GM12878 (cell line): ENCODE measurements around the gene COX4I2. TPM values are rescaled to one million over a fixed set of nuclear protein-coding genes. Genes with fewer than 3 reads are reported as not detected.

ENCODE experiments used
- ATAC-seq: fragments of 200-7000 bp; cut with Tn5 transposase; 3 replicates; pipeline ENCODE4 v1.9.1; 2020; ENCODE audit warnings: mild to moderate bottlenecking, moderate library complexity
- BruUV-seq: library from RNA; stranded (reverse); fragments of 400-500 nt; replicated peaks from 2 replicates; lab custom pipeline; 2021; lab: Mats Ljungman, UMichigan
- CTCF ChIA-PET: fragments of 300-600 bp; sonication (Branson Sonifier 250); formaldehyde crosslinking; extraction: SDS; loops from one replicate; lab custom pipeline; 2021; ENCODE audit warnings: inconsistent platforms; lab: Yijun Ruan, JAX
- POLR2A ChIA-PET: fragments of 350-600 bp; formaldehyde crosslinking; extraction: SDS; loops from one replicate; lab custom pipeline; 2021; ENCODE audit warnings: inconsistent platforms; lab: Charles Lee
- RAD21 ChIA-PET: fragments of 300-600 bp; sonication (Branson Sonifier 250); formaldehyde crosslinking; loops from one replicate; lab custom pipeline; 2023; ENCODE audit warnings: antibody characterized with exemption; ENCODE audit not compliant: unreplicated experiment; lab: Charles Lee
- SMC1A ChIA-PET: fragments of 300-600 bp; sonication (Branson Sonifier 250); formaldehyde crosslinking; loops from one replicate; lab custom pipeline; 2023; ENCODE audit not compliant: unreplicated experiment, uncharacterized antibody; lab: Charles Lee
- DNase-seq: peaks from one replicate; pipeline ENCODE4 v3.0.0-alpha.2; 2011; ENCODE audit warnings: low read depth, low spot score
- FAIRE-seq: peaks from 3 replicates; lab custom pipeline; 2011; peaks lifted over from hg19 to GRCh38; lab: Jason Lieb, UNC
- H2AFZ ChIP-seq: 2 replicates; pipeline ENCODE4 v1.6.0; 2011; ENCODE audit warnings: low read depth, low read length, control low read depth; ENCODE audit not compliant: control insufficient read depth
- H3K27ac ChIP-seq: 2 replicates; pipeline ENCODE4 v1.5.1; 2011; ENCODE audit warnings: control low read depth; ENCODE audit not compliant: control insufficient read depth, insufficient read depth
- H3K27me3 ChIP-seq, 2 experiments: replicated peaks in 1 of 2; 2 replicates each; pipeline versions ENCODE4 v1.6.0 to v1.6.1; 2011; ENCODE audit warnings: low read length in 1 of 2; ENCODE audit not compliant: control insufficient read depth in 2 of 2, insufficient read depth in 2 of 2
- H3K36me3 ChIP-seq, 2 experiments: 2 replicates each; pipeline ENCODE4 v1.5.1; 2011; ENCODE audit warnings: low read length in 1 of 2; ENCODE audit not compliant: control insufficient read depth in 2 of 2, insufficient read depth in 2 of 2
- H3K4me1 ChIP-seq: 2 replicates; pipeline ENCODE4 v1.6.1; 2011; ENCODE audit warnings: mild to moderate bottlenecking, low read length, moderate library complexity, mixed read lengths; ENCODE audit not compliant: control insufficient read depth, insufficient read depth
- H3K4me2 ChIP-seq: 2 replicates; pipeline ENCODE4 v1.6.0; 2011; ENCODE audit warnings: control low read depth; ENCODE audit not compliant: control insufficient read depth, insufficient read depth
- H3K4me3 ChIP-seq: fragments of 200-600 bp; sonication (generic); 2 replicates; pipeline ENCODE4 v1.5.1; 2016
- H3K79me2 ChIP-seq: 2 replicates; pipeline ENCODE4 v1.6.0; 2011; ENCODE audit warnings: low read length; ENCODE audit not compliant: control insufficient read depth, insufficient read depth
- H3K9ac ChIP-seq: 2 replicates; pipeline ENCODE4 v1.8.0; 2011; ENCODE audit warnings: low read length, control low read depth, mixed read lengths; ENCODE audit not compliant: control insufficient read depth, insufficient read depth
- H3K9me3 ChIP-seq: replicated peaks from 3 replicates; pipeline ENCODE4 v1.5.1; 2011; ENCODE audit warnings: mild to moderate bottlenecking, low read length; ENCODE audit not compliant: control insufficient read depth, insufficient read depth
- H4K20me1 ChIP-seq: 2 replicates; pipeline ENCODE4 v1.6.0; 2011; ENCODE audit not compliant: control insufficient read depth, insufficient read depth
- JUNB ChIP-seq: IDR thresholded peaks from 2 replicates; pipeline ENCODE4 v1.6.1; 2016; ENCODE audit warnings: antibody characterized with exemption, mild to moderate bottlenecking
- RB1 ChIP-seq: fragments of 450-650 bp; formaldehyde crosslinking; IDR thresholded peaks from 2 replicates; pipeline ENCODE4 v1.6.1; 2017; ENCODE audit warnings: mild to moderate bottlenecking, borderline replicate concordance
- ZNF207 ChIP-seq: fragments of 450-650 bp; IDR thresholded peaks from 2 replicates; pipeline ENCODE4 v1.6.1; 2014; ENCODE audit warnings: antibody characterized with exemption, mild to moderate bottlenecking, borderline replicate concordance
- ZNF274 ChIP-seq: IDR thresholded peaks from one replicate; pipeline ENCODE4 v1.8.0; 2011; ENCODE audit not compliant: insufficient read length, insufficient read depth
- ZNF687 ChIP-seq: fragments of 450-650 bp; IDR thresholded peaks from 2 replicates; pipeline ENCODE4 v1.6.1; 2017; ENCODE audit warnings: mild to moderate bottlenecking, moderate library complexity
- in situ Hi-C: fragments of 300-500 bp; cut with MboI; formaldehyde crosslinking; loops from 9 replicates; pipeline ENCODE4 v1.14.3; 2018; ENCODE audit warnings: mixed read lengths
- intact Hi-C: fragments of 100-400 bp; cut with micrococcal nuclease; formaldehyde crosslinking; loops from one replicate; pipeline ENCODE4 v1.14.2; 2022; ENCODE audit not compliant: unreplicated experiment
- polyA plus RNA-seq, 11 experiments: library from polyadenylated mRNA; depleted of rRNA in 4 of 11; unstranded in 6 of 11; stranded (reverse) in 5 of 11; fragments of >200 nt; fragmentation: Nextera tagmentation in 4 of 11; fragmentation: Illumina TruSeq in 1 of 11; extraction: Ambion mirVana in 4 of 11; extraction: Trizol in 1 of 11; gene quantifications; 1 replicate in 1 of 11; 2 replicates in 10 of 11; pipeline versions ENCODE4 v1.2.1 to v1.2.3, GENCODE V29; 2011 to 2016; ENCODE audit warnings: inconsistent platforms in 2 of 11, missing spikeins in 2 of 11, low read depth in 1 of 11
- total RNA-seq, 4 experiments: library from RNA; depleted of rRNA in 3 of 4; stranded (reverse); fragments of >200 nt in 3 of 4; fragmentation: Illumina TruSeq in 1 of 4; extraction: Trizol in 1 of 4; gene quantifications; 2 replicates each; pipeline versions ENCODE4 v1.2.1 to v1.2.3, GENCODE V29; 2013 to 2021
- TF ChIP-seq, protein P1 (sequence below): fragments of 450-650 bp; IDR thresholded peaks from 2 replicates; pipeline ENCODE4 v1.6.1; 2018; ENCODE audit warnings: borderline replicate concordance, mild to moderate bottlenecking; ENCODE audit not compliant: partially characterized antibody

The COX4I2 gene
- total and polyA plus RNA-seq, 10 of the 15 experiments (the other 5 are each of a cell fraction or from before 2014, with no cell fraction given) = not detected

- FAIRE-seq = no peak
- ChIA-PET SMC1A (interaction anchor here (1.0 to 4.6 kb wide), 3 partner anchors 12 to 50 kb away, joined by 8 to 60 read pairs (median 42); partner anchors contain the start of gene BCL2L1), RAD21 (interaction anchor here (1.7 to 5.5 kb wide), 4 partner anchors 11 to 50 kb away, joined by 5 to 48 read pairs (median 34); partner anchors contain the start of gene BCL2L1), POLR2A (interaction anchor here (0.6 to 5.7 kb wide), 3 partner anchors 12 to 49 kb away, joined by 3 to 33 read pairs (median 23); partner anchors contain the start of gene BCL2L1), CTCF (interaction anchor here (0.7 to 6.2 kb wide), 4 partner anchors 9 to 50 kb away, joined by 3 to 66 read pairs (median 46); partner anchors contain the start of gene BCL2L1)
- no peaks in the 10 kb centered on the region for H4K20me1 ChIP-seq
- no peaks in the 10 kb centered on the region for H3K27me3 ChIP-seq
- H3K4me3 ChIP-seq = no peak overlapping the region
- no peak for ATAC-seq
- peaks cover 25% of the 10 kb centered on the region for H3K4me1 ChIP-seq
- no peak overlapping the region for H3K27ac ChIP-seq
- BruUV-seq = no TSS peak
- no peak overlapping the region for H3K9ac ChIP-seq
- intact Hi-C loops (no loop called here), in situ Hi-C loops (no loop called here)
- peaks cover 30% of the 10 kb centered on the region for H3K79me2 ChIP-seq
- H3K9me3 ChIP-seq = no peaks in the 10 kb centered on the region
- H3K4me2 ChIP-seq = no peak overlapping the region
- no peak overlapping the region for H2AFZ ChIP-seq
- DNase-seq = no peak
- peaks cover 1 to 7% of the 10 kb centered on the region in 2 experiments; a peak in 3 of 4 replicates for H3K36me3 ChIP-seq
- TF ChIP-seq, protein P1, sequence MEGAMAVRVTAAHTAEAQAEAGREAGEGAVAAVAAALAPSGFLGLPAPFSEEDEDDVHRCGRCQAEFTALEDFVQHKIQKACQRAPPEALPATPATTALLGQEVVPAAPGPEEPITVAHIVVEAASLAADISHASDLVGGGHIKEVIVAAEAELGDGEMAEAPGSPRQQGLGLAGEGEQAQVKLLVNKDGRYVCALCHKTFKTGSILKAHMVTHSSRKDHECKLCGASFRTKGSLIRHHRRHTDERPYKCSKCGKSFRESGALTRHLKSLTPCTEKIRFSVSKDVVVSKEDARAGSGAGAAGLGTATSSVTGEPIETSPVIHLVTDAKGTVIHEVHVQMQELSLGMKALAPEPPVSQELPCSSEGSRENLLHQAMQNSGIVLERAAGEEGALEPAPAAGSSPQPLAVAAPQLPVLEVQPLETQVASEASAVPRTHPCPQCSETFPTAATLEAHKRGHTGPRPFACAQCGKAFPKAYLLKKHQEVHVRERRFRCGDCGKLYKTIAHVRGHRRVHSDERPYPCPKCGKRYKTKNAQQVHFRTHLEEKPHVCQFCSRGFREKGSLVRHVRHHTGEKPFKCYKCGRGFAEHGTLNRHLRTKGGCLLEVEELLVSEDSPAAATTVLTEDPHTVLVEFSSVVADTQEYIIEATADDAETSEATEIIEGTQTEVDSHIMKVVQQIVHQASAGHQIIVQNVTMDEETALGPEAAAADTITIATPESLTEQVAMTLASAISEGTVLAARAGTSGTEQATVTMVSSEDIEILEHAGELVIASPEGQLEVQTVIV = no peak
- no peak for TF ChIP-seq ZNF274
- TF ChIP-seq RB1 = no peak
- TF ChIP-seq JUNB = no peak
- TF ChIP-seq ZNF207 = no peak
- no peak for TF ChIP-seq ZNF687
These were observed 35.7 kb downstream of the COX4I2 start for GRCh38 chr20:31673435-31673834.
